SK-N-SH (cell line): ENCODE results near the gene GPR37L1. TPM values are rescaled to one million over a fixed set of nuclear protein-coding genes. Genes with fewer than 3 reads are reported as not detected.

Source experiments
- CTCF ChIA-PET: fragments of 300-600, 350-600 bp; formaldehyde crosslinking; extraction: SDS; loops from one replicate; lab custom pipeline; 2021; lab: Yijun Ruan, JAX
- POLR2A ChIA-PET: fragments of 350-600 bp; sonication (Branson Sonifier 250); formaldehyde crosslinking; extraction: SDS; loops from one replicate; lab custom pipeline; 2020; ENCODE audit warnings: antibody characterized with exemption, inconsistent platforms; lab: Yijun Ruan, JAX
- DNase-seq: peaks from one replicate; pipeline ENCODE4 v3.0.0; 2012
- H2AFZ ChIP-seq: fragments of 200-600 bp; sonication (generic); 2 replicates; pipeline ENCODE4 v1.8.1; 2016; ENCODE audit warnings: antibody characterized with exemption, mild to moderate bottlenecking, low read depth
- H3F3A ChIP-seq: fragments of 200-600 bp; sonication (generic); replicated peaks from 2 replicates; pipeline ENCODE3; 2016; ENCODE audit warnings: antibody characterized with exemption, mild to moderate bottlenecking; ENCODE audit not compliant: insufficient read depth
- H3K27ac ChIP-seq, 2 experiments: fragments of 200-500 bp in 1 of 2; fragments of 200-600 bp in 1 of 2; sonication (Bioruptor generic) in 1 of 2; sonication (generic), shearing (Covaris generic) in 1 of 2; 2 replicates each; pipeline versions ENCODE4 v1.5.1 to v1.6.1; 2014 to 2016; ENCODE audit warnings: low read depth in 2 of 2, inconsistent platforms in 1 of 2, low read length in 1 of 2, mild to moderate bottlenecking in 1 of 2, mixed read lengths in 1 of 2
- H3K27me3 ChIP-seq: fragments of 200-600 bp; sonication (generic), shearing (Covaris generic); 2 replicates; pipeline ENCODE4 v1.6.1; 2016; ENCODE audit warnings: mixed run types; ENCODE audit not compliant: insufficient read depth
- H3K36me3 ChIP-seq, 2 experiments: fragments of 200-500 bp in 1 of 2; fragments of 200-600 bp in 1 of 2; sonication (Bioruptor generic) in 1 of 2; sonication (generic) in 1 of 2; replicated peaks in 1 of 2; 2 replicates each; pipeline versions ENCODE3 to v1.5.1; 2014 to 2016; ENCODE audit warnings: low read length in 1 of 2, mild to moderate bottlenecking in 1 of 2; ENCODE audit not compliant: insufficient read depth in 2 of 2, control insufficient read depth in 1 of 2
- H3K4me1 ChIP-seq, 2 experiments: fragments of 200-500 bp in 1 of 2; fragments of 200-600 bp in 1 of 2; sonication (Bioruptor generic) in 1 of 2; sonication (generic), shearing (Covaris generic) in 1 of 2; 2 replicates each; pipeline versions ENCODE4 v1.5.1 to v1.6.1; 2014 to 2016; ENCODE audit warnings: low read depth in 1 of 2, low read length in 1 of 2, mixed run types in 1 of 2; ENCODE audit not compliant: insufficient read depth in 2 of 2, control insufficient read depth in 1 of 2
- H3K4me2 ChIP-seq: fragments of 200-600 bp; sonication (generic), shearing (Covaris generic); 2 replicates; pipeline ENCODE4 v1.6.1; 2017; ENCODE audit warnings: mixed run types
- H3K4me3 ChIP-seq, 2 experiments: fragments of 200-500 bp in 1 of 2; fragments of 200-600 bp in 1 of 2; sonication (Bioruptor generic) in 1 of 2; sonication (generic), shearing (Covaris generic) in 1 of 2; 2 replicates each; pipeline versions ENCODE4 v1.5.1 to v1.8.1; 2014 to 2016; ENCODE audit warnings: low read depth in 2 of 2, inconsistent platforms in 1 of 2, low read length in 1 of 2, mild to moderate bottlenecking in 1 of 2, mixed read lengths in 1 of 2, moderate library complexity in 1 of 2
- H3K79me2 ChIP-seq: fragments of 200-600 bp; sonication (generic); 2 replicates; pipeline ENCODE4 v1.8.1; 2017; ENCODE audit warnings: mild to moderate bottlenecking; ENCODE audit not compliant: insufficient read depth
- H3K9ac ChIP-seq: fragments of 200-600 bp; sonication (generic); 2 replicates; pipeline ENCODE4 v1.6.1; 2017; ENCODE audit warnings: mixed run types
- H3K9me2 ChIP-seq: fragments of 200-600 bp; sonication (generic); 2 replicates; pipeline ENCODE4 v1.6.1; 2017; ENCODE audit warnings: mixed run types
- H3K9me3 ChIP-seq: fragments of 200-600 bp; sonication (generic); 2 replicates; pipeline ENCODE4 v1.6.1; 2017; ENCODE audit warnings: mixed run types, mild to moderate bottlenecking, moderate library complexity
- H4K20me1 ChIP-seq: fragments of 200-600 bp; sonication (generic); 2 replicates; pipeline ENCODE4 v1.6.1; 2017; ENCODE audit warnings: mild to moderate bottlenecking, mixed run types; ENCODE audit not compliant: insufficient read depth
- FOSL2 ChIP-seq: IDR thresholded peaks from 2 replicates; pipeline ENCODE4 v1.4.0; 2012; ENCODE audit warnings: low read depth, mild to moderate bottlenecking, moderate library complexity, borderline replicate concordance
- FOXM1 ChIP-seq: IDR thresholded peaks from 2 replicates; pipeline ENCODE4 v1.4.0; 2012; ENCODE audit warnings: low read depth, mild to moderate bottlenecking
- GABPA ChIP-seq: IDR thresholded peaks from 2 replicates; pipeline ENCODE4 v1.4.0; 2012; ENCODE audit warnings: low read depth, mild to moderate bottlenecking
- MEF2A ChIP-seq: IDR thresholded peaks from 2 replicates; pipeline ENCODE4 v1.4.0; 2012; ENCODE audit warnings: low read depth, borderline replicate concordance
- POLR2AphosphoS5 ChIP-seq: IDR thresholded peaks from 2 replicates; pipeline ENCODE4 v1.6.1; 2012; ENCODE audit warnings: low read depth, low read length
- RAD21 ChIP-seq: IDR thresholded peaks from 2 replicates; pipeline ENCODE4 v1.6.1; 2012; ENCODE audit warnings: mild to moderate bottlenecking, low read length
- SIN3A ChIP-seq: IDR thresholded peaks from 2 replicates; pipeline ENCODE4 v1.6.1; 2012; ENCODE audit warnings: low read depth, mild to moderate bottlenecking, low read length, moderate library complexity, borderline replicate concordance
- TAF1 ChIP-seq: IDR thresholded peaks from 2 replicates; pipeline ENCODE4 v1.6.1; 2012; ENCODE audit warnings: low read depth, mild to moderate bottlenecking, low read length, moderate library complexity, borderline replicate concordance
- TEAD4 ChIP-seq: IDR thresholded peaks from 2 replicates; pipeline ENCODE4 v1.4.0; 2012; ENCODE audit warnings: mild to moderate bottlenecking, borderline replicate concordance; ENCODE audit not compliant: insufficient read depth
- WGBS: methylation state at CpG from one replicate; pipeline ENCODE4 v1.1.6; 2017; ENCODE audit warnings: low lambda C conversion rate; 5-methylcytosine and 5-hydroxymethylcytosine counted together
- polyA plus RNA-seq, 3 experiments: library from polyadenylated mRNA; depleted of rRNA; stranded (reverse); fragments of >200 nt; gene quantifications; 2 replicates each; pipeline ENCODE4 v1.2.3, GENCODE V29; 2012
- TF ChIP-seq, protein P1 (sequence below): IDR thresholded peaks from 2 replicates; pipeline ENCODE4 v1.6.1; 2012; ENCODE audit warnings: mild to moderate bottlenecking, low read depth, low read length, moderate library complexity
- TF ChIP-seq, protein P2 (sequence below): fragments of 200-600 bp; sonication (generic); IDR thresholded peaks from 2 replicates; pipeline ENCODE4 v1.6.1; 2017; ENCODE audit warnings: antibody characterized with exemption, mild to moderate bottlenecking, moderate library complexity

Gene GPR37L1
- polyA plus RNA-seq, 1 of the 3 experiments (the other 2 are of a cell fraction), result not detected

DNA sequence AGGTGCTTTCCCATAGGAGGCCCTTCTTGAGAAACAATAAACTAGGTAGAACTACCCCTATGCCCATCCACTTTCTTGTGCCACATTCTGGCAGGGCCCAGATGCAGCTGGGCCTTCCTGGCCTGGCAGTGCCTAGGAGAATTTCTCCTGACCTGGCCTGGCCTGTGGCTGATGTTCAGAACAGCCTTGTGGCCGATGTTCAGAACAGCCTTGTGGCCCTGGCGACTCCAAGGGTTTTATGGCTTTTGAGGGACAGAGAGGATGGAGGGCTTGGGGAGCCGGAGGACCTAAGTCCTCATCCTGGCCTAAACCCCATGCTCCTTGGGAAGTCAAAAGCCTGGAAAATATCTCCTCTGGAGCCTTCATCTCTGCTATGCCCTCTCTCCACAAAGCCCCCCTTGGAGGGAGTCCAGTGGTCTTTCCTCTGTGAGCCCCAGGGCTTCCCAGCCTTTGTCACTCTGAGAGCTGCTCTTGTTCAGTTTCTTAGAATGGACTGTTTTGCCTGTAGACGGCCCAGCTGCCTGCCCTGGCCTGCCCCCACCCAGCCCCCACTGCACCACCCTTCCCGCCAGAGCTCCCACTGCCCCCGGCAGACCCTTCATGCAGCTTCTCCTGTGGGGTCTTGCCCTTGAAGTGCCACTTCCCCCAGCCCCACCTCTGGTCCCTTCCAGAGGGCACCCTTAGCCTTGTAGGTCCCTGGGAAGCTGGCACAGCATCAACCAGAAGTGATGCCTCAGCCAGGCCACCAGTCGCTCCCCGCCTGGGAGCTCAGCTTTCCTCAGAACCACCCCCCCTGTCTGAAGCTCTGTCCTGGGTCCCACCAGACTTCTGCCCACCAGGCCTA lies 7.0 kb downstream of the GPR37L1 start:
- no peak for DNase-seq
- Histone ChIP-seq H3K9ac (no peak overlapping the region), H3K9me2 (no peaks in the 10 kb centered on the region), H3K4me3 (no peak overlapping the region), H2AFZ (no peak overlapping the region), H3K4me1 (peaks cover 0 to 8% of the 10 kb centered on the region in 2 experiments; a peak in 1 of 4 replicates), H3K79me2 (no peaks in the 10 kb centered on the region), H3K27me3 (no peaks in the 10 kb centered on the region), H3K4me2 (no peak overlapping the region), H3K27ac (no peak overlapping the region), H3F3A (peaks cover 3% of the 10 kb centered on the region), H3K36me3 (peaks cover 4 to 23% of the 10 kb centered on the region in 2 experiments), H4K20me1 (peaks cover 4% of the 10 kb centered on the region), H3K9me3 (no peaks in the 10 kb centered on the region)
- ChIA-PET POLR2A (no interaction called here), CTCF (interaction anchor here (0.8 to 11.2 kb wide), 5 partner anchors 9 to 138 kb away, joined by 3 to 161 read pairs (median 19); partner anchors contain the start of genes ARL8A, ELF3 and GPR37L1)
- WGBS, result 93% methylated on average over 6 of the region's 8 CpGs
- TF ChIP-seq SIN3A, result no peak
- no peak for TF ChIP-seq GABPA
- no peak for TF ChIP-seq FOXM1
- TF ChIP-seq MEF2A, result no peak
- TF ChIP-seq, protein P1, sequence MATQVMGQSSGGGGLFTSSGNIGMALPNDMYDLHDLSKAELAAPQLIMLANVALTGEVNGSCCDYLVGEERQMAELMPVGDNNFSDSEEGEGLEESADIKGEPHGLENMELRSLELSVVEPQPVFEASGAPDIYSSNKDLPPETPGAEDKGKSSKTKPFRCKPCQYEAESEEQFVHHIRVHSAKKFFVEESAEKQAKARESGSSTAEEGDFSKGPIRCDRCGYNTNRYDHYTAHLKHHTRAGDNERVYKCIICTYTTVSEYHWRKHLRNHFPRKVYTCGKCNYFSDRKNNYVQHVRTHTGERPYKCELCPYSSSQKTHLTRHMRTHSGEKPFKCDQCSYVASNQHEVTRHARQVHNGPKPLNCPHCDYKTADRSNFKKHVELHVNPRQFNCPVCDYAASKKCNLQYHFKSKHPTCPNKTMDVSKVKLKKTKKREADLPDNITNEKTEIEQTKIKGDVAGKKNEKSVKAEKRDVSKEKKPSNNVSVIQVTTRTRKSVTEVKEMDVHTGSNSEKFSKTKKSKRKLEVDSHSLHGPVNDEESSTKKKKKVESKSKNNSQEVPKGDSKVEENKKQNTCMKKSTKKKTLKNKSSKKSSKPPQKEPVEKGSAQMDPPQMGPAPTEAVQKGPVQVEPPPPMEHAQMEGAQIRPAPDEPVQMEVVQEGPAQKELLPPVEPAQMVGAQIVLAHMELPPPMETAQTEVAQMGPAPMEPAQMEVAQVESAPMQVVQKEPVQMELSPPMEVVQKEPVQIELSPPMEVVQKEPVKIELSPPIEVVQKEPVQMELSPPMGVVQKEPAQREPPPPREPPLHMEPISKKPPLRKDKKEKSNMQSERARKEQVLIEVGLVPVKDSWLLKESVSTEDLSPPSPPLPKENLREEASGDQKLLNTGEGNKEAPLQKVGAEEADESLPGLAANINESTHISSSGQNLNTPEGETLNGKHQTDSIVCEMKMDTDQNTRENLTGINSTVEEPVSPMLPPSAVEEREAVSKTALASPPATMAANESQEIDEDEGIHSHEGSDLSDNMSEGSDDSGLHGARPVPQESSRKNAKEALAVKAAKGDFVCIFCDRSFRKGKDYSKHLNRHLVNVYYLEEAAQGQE, result no peak
- TF ChIP-seq RAD21, result no peak
- TF ChIP-seq TEAD4, result no peak
- TF ChIP-seq POLR2AphosphoS5, result no peak
- TF ChIP-seq TAF1, result no peak
- no peak for TF ChIP-seq FOSL2
- TF ChIP-seq, protein P2, sequence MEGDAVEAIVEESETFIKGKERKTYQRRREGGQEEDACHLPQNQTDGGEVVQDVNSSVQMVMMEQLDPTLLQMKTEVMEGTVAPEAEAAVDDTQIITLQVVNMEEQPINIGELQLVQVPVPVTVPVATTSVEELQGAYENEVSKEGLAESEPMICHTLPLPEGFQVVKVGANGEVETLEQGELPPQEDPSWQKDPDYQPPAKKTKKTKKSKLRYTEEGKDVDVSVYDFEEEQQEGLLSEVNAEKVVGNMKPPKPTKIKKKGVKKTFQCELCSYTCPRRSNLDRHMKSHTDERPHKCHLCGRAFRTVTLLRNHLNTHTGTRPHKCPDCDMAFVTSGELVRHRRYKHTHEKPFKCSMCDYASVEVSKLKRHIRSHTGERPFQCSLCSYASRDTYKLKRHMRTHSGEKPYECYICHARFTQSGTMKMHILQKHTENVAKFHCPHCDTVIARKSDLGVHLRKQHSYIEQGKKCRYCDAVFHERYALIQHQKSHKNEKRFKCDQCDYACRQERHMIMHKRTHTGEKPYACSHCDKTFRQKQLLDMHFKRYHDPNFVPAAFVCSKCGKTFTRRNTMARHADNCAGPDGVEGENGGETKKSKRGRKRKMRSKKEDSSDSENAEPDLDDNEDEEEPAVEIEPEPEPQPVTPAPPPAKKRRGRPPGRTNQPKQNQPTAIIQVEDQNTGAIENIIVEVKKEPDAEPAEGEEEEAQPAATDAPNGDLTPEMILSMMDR, result no peak
